ENCODE results near the gene MROH9.

MROH9 gene

GRCh38 chr1:170927955-170928840, 7.1 kb upstream of the MROH9 start:
- no peak overlapping the region for H3K27ac ChIP-seq (ENCODE audit: poor library complexity, severe bottlenecking)
- DNase-seq (ENCODE audit: low spot score) (no peak), ATAC-seq (ENCODE audit: low read depth) (no peak)
- no peaks in the 10 kb centered on the region for H3K9me3 ChIP-seq (ENCODE audit: severe bottlenecking)
- H3K4me1 ChIP-seq (ENCODE audit: insufficient read depth, poor library complexity, severe bottlenecking): no peaks in the 10 kb centered on the region
- TF ChIP-seq, protein P1, sequence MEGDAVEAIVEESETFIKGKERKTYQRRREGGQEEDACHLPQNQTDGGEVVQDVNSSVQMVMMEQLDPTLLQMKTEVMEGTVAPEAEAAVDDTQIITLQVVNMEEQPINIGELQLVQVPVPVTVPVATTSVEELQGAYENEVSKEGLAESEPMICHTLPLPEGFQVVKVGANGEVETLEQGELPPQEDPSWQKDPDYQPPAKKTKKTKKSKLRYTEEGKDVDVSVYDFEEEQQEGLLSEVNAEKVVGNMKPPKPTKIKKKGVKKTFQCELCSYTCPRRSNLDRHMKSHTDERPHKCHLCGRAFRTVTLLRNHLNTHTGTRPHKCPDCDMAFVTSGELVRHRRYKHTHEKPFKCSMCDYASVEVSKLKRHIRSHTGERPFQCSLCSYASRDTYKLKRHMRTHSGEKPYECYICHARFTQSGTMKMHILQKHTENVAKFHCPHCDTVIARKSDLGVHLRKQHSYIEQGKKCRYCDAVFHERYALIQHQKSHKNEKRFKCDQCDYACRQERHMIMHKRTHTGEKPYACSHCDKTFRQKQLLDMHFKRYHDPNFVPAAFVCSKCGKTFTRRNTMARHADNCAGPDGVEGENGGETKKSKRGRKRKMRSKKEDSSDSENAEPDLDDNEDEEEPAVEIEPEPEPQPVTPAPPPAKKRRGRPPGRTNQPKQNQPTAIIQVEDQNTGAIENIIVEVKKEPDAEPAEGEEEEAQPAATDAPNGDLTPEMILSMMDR (IDR thresholded peaks at IDR 0.05; ENCODE audit: poor library complexity, severe bottlenecking): peak; percentile 25
- H3K4me3 ChIP-seq (ENCODE audit: severe bottlenecking): no peak overlapping the region
- H3K27me3 ChIP-seq (ENCODE audit: insufficient read depth, poor library complexity, severe bottlenecking): no peaks in the 10 kb centered on the region
- H3K36me3 ChIP-seq (ENCODE audit: low read depth): no peaks in the 10 kb centered on the region

DNA sequence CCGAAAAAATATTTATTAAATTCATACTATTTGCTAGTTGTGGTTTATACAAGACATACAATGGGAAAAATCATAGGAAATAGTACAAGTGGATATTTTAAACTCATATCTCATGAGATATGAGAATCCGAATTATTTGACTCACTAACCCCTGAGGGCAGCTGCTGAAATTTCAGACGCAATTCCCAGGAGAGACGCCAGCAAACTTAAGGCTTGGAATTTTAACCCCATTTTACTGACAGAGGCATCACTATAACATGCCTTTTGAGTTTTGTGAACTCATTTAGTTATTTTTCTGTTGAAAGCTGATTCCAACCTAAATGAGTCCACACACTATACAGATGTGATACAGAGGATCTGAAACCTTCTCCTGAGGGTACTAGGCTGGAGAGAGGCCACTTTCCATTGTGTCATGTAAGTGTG, 5.9 kb upstream of the MROH9 start:
- Histone ChIP-seq H3K27me3 (ENCODE audit: insufficient read depth, poor library complexity, severe bottlenecking) (no peaks in the 10 kb centered on the region), H3K36me3 (ENCODE audit: low read depth) (no peaks in the 10 kb centered on the region), H3K4me3 (ENCODE audit: severe bottlenecking) (no peak overlapping the region), H3K27ac (ENCODE audit: poor library complexity, severe bottlenecking) (no peak overlapping the region), H3K4me1 (ENCODE audit: insufficient read depth, poor library complexity, severe bottlenecking) (no peaks in the 10 kb centered on the region), H3K9me3 (ENCODE audit: severe bottlenecking) (no peaks in the 10 kb centered on the region)
- DNase-seq (ENCODE audit: low spot score): no peak
- TF ChIP-seq, protein P1 (IDR thresholded peaks at IDR 0.05; ENCODE audit: poor library complexity, severe bottlenecking): no peak
- ATAC-seq (ENCODE audit: low read depth): no peak; the same call in 2 of the 3 replicates

DNA sequence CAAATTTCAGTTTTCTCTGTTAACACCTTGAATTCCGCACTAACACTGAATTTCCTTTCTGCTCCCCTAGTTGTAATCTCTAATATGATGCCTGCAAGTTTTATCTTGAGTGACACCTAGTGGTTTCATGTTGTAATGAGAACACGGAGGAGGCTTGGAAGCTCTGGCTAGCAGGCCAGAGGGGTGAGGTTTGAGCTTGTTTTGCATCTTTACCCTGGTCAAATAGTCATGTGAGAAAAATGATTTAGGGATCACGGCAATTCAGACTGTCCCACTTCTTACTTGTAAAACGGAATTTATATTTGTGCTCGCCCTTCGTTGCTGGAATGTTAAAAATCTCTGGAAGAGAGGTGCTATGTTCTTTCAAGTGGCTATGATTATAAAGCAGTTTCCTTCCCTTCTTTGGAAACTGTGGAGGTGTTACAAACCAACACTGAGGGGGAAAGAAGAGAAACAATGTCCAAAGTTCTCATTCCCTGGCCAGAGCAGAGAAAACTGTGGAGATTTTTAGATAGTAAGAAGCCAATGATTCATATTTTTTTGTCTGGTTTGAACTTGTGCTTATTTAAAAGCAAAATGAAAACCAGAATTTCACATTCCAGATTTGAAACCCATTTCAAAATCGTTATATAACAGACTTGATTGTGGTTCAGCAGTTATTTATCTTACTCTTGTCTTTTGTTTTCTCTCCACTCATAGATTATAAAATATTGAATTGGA, 5.3 kb upstream of the MROH9 start:
- TF ChIP-seq, protein P1 (IDR thresholded peaks at IDR 0.05; ENCODE audit: poor library complexity, severe bottlenecking): peak; percentile 86
- H3K4me1 ChIP-seq (ENCODE audit: insufficient read depth, poor library complexity, severe bottlenecking): no peaks in the 10 kb centered on the region
- no peaks in the 10 kb centered on the region for H3K9me3 ChIP-seq (ENCODE audit: severe bottlenecking)
- H3K4me3 ChIP-seq (ENCODE audit: severe bottlenecking): no peak overlapping the region
- H3K27me3 ChIP-seq (ENCODE audit: insufficient read depth, poor library complexity, severe bottlenecking): no peaks in the 10 kb centered on the region
- no peak overlapping the region for H3K27ac ChIP-seq (ENCODE audit: poor library complexity, severe bottlenecking)
- H3K36me3 ChIP-seq (ENCODE audit: low read depth): no peaks in the 10 kb centered on the region
- ATAC-seq (ENCODE audit: low read depth): peak; percentile 88
- DNase-seq (ENCODE audit: low spot score): no peak

GRCh38 chr1:170931650-170932049, 3.7 kb upstream of the MROH9 start:
- no peak overlapping the region for H3K27ac ChIP-seq (ENCODE audit: poor library complexity, severe bottlenecking)
- no peaks in the 10 kb centered on the region for H3K36me3 ChIP-seq (ENCODE audit: low read depth)
- TF ChIP-seq, protein P1 (IDR thresholded peaks at IDR 0.05; ENCODE audit: poor library complexity, severe bottlenecking): no peak
- H3K9me3 ChIP-seq (ENCODE audit: severe bottlenecking): no peaks in the 10 kb centered on the region
- H3K4me1 ChIP-seq (ENCODE audit: insufficient read depth, poor library complexity, severe bottlenecking): no peaks in the 10 kb centered on the region
- DNase-seq (ENCODE audit: low spot score): no peak
- ATAC-seq (ENCODE audit: low read depth): no peak
- H3K4me3 ChIP-seq (ENCODE audit: severe bottlenecking): no peak overlapping the region
- H3K27me3 ChIP-seq (ENCODE audit: insufficient read depth, poor library complexity, severe bottlenecking): no peaks in the 10 kb centered on the region
